B cell (primary cell): ENCODE results near the gene DNASE1.

ENCODE experiments used
- CTCF ChIP-seq: fragments of 200-600 bp; IDR thresholded peaks from one replicate; pipeline ENCODE4 v1.8.0; 2022; ENCODE audit warnings: antibody characterized with exemption, mild to moderate bottlenecking
- EZH2 ChIP-seq: IDR thresholded peaks from 2 replicates; pipeline ENCODE4 v1.6.1; 2012; ENCODE audit warnings: borderline replicate concordance, low read depth, mild to moderate bottlenecking, moderate library complexity, low read length; ENCODE audit not compliant: insufficient read depth, poor library complexity, severe bottlenecking

GRCh38 chr16:3640207-3640606, 14.3 kb upstream of the DNASE1 start:
- no peak for TF ChIP-seq CTCF
- TF ChIP-seq EZH2: no peak
